Suprapubic skin (tissue), 4 donors: Measurements from ENCODE around the gene PTPRN2.

Source experiments
- CTCF ChIP-seq, 2 donors: fragments of 200-600 bp in 1 of 2; fragments of 450-650 bp in 1 of 2; sonication (generic) in 1 of 2; IDR thresholded peaks; one replicate each; pipeline ENCODE4 v1.5.1; 2016 to 2019; ENCODE audit warnings: antibody characterized with exemption in 2 of 2, mild to moderate bottlenecking in 1 of 2, moderate library complexity in 1 of 2
- EP300 ChIP-seq: sonication (generic); formaldehyde crosslinking; IDR thresholded peaks from one replicate; pipeline ENCODE4 v1.6.1; 2017; ENCODE audit warnings: antibody characterized with exemption
- POLR2A ChIP-seq, 2 donors: fragments of 450-650 bp; IDR thresholded peaks; one replicate each; pipeline ENCODE4 v1.6.1; 2017; ENCODE audit warnings: antibody characterized with exemption in 2 of 2, mild to moderate bottlenecking in 2 of 2, moderate library complexity in 2 of 2
- POLR2AphosphoS5 ChIP-seq, 3 donors: sonication (generic); formaldehyde crosslinking; IDR thresholded peaks; one replicate each; pipeline ENCODE4 v1.6.1; 2017; ENCODE audit warnings: antibody characterized with exemption in 3 of 3

GRCh38 chr7:158431055-158431940 lies 156.3 kb downstream of the PTPRN2 start:
- TF ChIP-seq CTCF (IDR thresholded peaks at IDR 0.05) (no peak), POLR2AphosphoS5 (IDR thresholded peaks at IDR 0.05) (no peak), POLR2A (IDR thresholded peaks at IDR 0.05) (no peak), EP300 (no peak)
